IMR-90 (cell line): ENCODE data around the gene PHF21A.

Experiments
- BHLHE40 ChIP-seq: fragments of 150-350 bp; IDR thresholded peaks from 2 replicates; pipeline ENCODE4 v1.6.1; 2016; ENCODE audit warnings: mild to moderate bottlenecking, low read depth, low read length
- CEBPB ChIP-seq: IDR thresholded peaks from 2 replicates; pipeline ENCODE4 v1.6.1; 2012; ENCODE audit warnings: low read depth, low read length, improper control_type of control experiment
- CTCF ChIP-seq: conservative IDR thresholded peaks from 2 replicates; pipeline ENCODE4 v1.5.1; 2012; ENCODE audit warnings: mild to moderate bottlenecking, low read depth, low read length, improper control_type of control experiment
- NFE2L2 ChIP-seq: fragments of 150-350 bp; IDR thresholded peaks from 2 replicates; pipeline ENCODE4 v1.6.1; 2016; ENCODE audit warnings: low read depth, mild to moderate bottlenecking, low read length
- POLR2A ChIP-seq: IDR thresholded peaks from 2 replicates; pipeline ENCODE4 v1.6.1; 2012; ENCODE audit warnings: mild to moderate bottlenecking, low read depth, low read length
- RAD21 ChIP-seq: IDR thresholded peaks from 2 replicates; pipeline ENCODE4 v1.6.1; 2012; ENCODE audit warnings: low read length, improper control_type of control experiment

DNA sequence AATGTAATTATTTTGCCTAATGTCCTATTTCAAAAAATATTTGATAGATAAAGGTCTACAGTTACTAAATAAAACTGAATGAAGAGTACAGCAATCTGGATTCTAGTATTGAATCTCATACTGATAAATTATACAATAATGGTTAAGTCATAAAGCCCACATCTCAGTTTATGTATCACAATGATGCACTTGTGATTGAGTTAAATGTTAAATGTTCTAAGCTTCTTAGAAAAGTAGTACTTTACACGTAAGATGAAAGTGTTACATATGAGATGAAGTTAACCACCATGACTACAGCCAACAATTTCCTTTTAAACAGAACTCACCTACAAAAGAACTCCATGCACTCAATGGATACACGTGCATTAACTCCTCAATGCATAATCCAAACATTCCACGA lies 51.7 kb downstream of the PHF21A start:
- no peak for TF ChIP-seq POLR2A
- TF ChIP-seq CTCF, result no peak
- no peak for TF ChIP-seq BHLHE40
- no peak for TF ChIP-seq CEBPB
- TF ChIP-seq RAD21, result no peak
- TF ChIP-seq NFE2L2, result no peak
